Neural cell (in vitro differentiated cells): ENCODE data around the gene CAPN5. TPM values are rescaled to one million over a fixed set of nuclear protein-coding genes. Genes with fewer than 3 reads are reported as not detected.

Experiments
- H2AFZ ChIP-seq: fragments of 200-600, 300-800 bp; sonication (generic), shearing (Covaris generic); 2 replicates; pipeline ENCODE4 v1.6.0; 2014; ENCODE audit warnings: low read depth, mild to moderate bottlenecking, antibody characterized with exemption, low read length, moderate library complexity
- H3F3A ChIP-seq: fragments of 200-600 bp; shearing (Covaris generic); 2 replicates; pipeline ENCODE4 v1.6.1; 2016; ENCODE audit warnings: mild to moderate bottlenecking, moderate library complexity, mixed read lengths, antibody characterized with exemption, low read length; ENCODE audit not compliant: insufficient read depth, poor library complexity, severe bottlenecking
- H3K27ac ChIP-seq: fragments of 200-600, 300-800 bp; sonication (generic), shearing (Covaris generic); 2 replicates; pipeline ENCODE4 v1.5.1; 2014; ENCODE audit warnings: mild to moderate bottlenecking, low read length, moderate library complexity
- H3K27me3 ChIP-seq: fragments of 300-800, 200-600 bp; sonication (generic), shearing (Covaris generic); 2 replicates; pipeline ENCODE4 v1.6.0; 2014; ENCODE audit warnings: mild to moderate bottlenecking, low read depth, low read length, moderate library complexity; ENCODE audit not compliant: insufficient read depth
- H3K36me3 ChIP-seq: fragments of 300-800, 200-600 bp; sonication (generic), shearing (Covaris generic); 2 replicates; pipeline ENCODE4 v1.5.1; 2014; ENCODE audit warnings: mild to moderate bottlenecking, antibody characterized with exemption, low read length, moderate library complexity; ENCODE audit not compliant: insufficient read depth
- H3K4me2 ChIP-seq: fragments of 300-800, 200-600 bp; sonication (generic), shearing (Covaris generic); 2 replicates; pipeline ENCODE4 v1.6.0; 2014; ENCODE audit warnings: mild to moderate bottlenecking, low read length
- H3K4me3 ChIP-seq: fragments of 300-800, 200-600 bp; sonication (generic), shearing (Covaris generic); 2 replicates; pipeline ENCODE4 v1.5.1; 2014; ENCODE audit warnings: mild to moderate bottlenecking, low read length, moderate library complexity
- H3K79me2 ChIP-seq: fragments of 200-600 bp; shearing (Covaris generic); replicated peaks from 2 replicates; pipeline ENCODE4 v1.6.0; 2014; ENCODE audit warnings: mild to moderate bottlenecking, low read length, moderate library complexity; ENCODE audit not compliant: insufficient read depth
- H3K9ac ChIP-seq: fragments of 300-800, 200-600 bp; sonication (generic), shearing (Covaris generic); 2 replicates; pipeline ENCODE4 v1.6.1; 2016; ENCODE audit warnings: mild to moderate bottlenecking, low read length, mixed read lengths
- H3K9me2 ChIP-seq: fragments of 200-600 bp; shearing (Covaris generic); 2 replicates; pipeline ENCODE4 v1.6.1; 2016; ENCODE audit warnings: mild to moderate bottlenecking, low read length, mixed read lengths; ENCODE audit not compliant: insufficient read depth
- H3K9me3 ChIP-seq: fragments of 200-600, 300-800 bp; sonication (generic), shearing (Covaris generic); 2 replicates; pipeline ENCODE4 v1.6.1; 2016; ENCODE audit warnings: mild to moderate bottlenecking, mixed run types, low read length, moderate library complexity, mixed read lengths
- H4K20me1 ChIP-seq: fragments of 200-600 bp; shearing (Covaris generic); 2 replicates; pipeline ENCODE4 v1.6.1; 2016; ENCODE audit warnings: mild to moderate bottlenecking, mixed run types; ENCODE audit not compliant: insufficient read depth
- EP300 ChIP-seq: fragments of 450-650 bp; conservative IDR thresholded peaks from 2 replicates; pipeline ENCODE4 v1.6.1; 2014; ENCODE audit warnings: antibody characterized with exemption, mild to moderate bottlenecking, moderate library complexity; ENCODE audit not compliant: poor library complexity, severe bottlenecking
- EZH2 ChIP-seq: fragments of 200-600, 300-800 bp; shearing (Covaris generic), sonication (generic); IDR thresholded peaks from 2 replicates; pipeline ENCODE4 v1.6.1; 2014; ENCODE audit warnings: antibody characterized with exemption, low read length, borderline replicate concordance, mild to moderate bottlenecking; ENCODE audit not compliant: insufficient read depth, poor library complexity, severe bottlenecking
- MXI1 ChIP-seq: fragments of 450-650 bp; conservative IDR thresholded peaks from 2 replicates; pipeline ENCODE4 v1.6.1; 2014; ENCODE audit warnings: antibody characterized with exemption, mild to moderate bottlenecking; ENCODE audit not compliant: poor library complexity, severe bottlenecking
- POLR2AphosphoS5 ChIP-seq: IDR thresholded peaks from 2 replicates; pipeline ENCODE4 v1.6.1; 2012
- RAD21 ChIP-seq: fragments of 450-650 bp; conservative IDR thresholded peaks from 2 replicates; pipeline ENCODE4 v1.6.1; 2014; ENCODE audit warnings: antibody characterized with exemption, mild to moderate bottlenecking, moderate library complexity
- REST ChIP-seq: IDR thresholded peaks from 2 replicates; pipeline ENCODE4 v1.6.1; 2012; ENCODE audit warnings: borderline replicate concordance
- SMC3 ChIP-seq: fragments of 450-650 bp; conservative IDR thresholded peaks from 2 replicates; pipeline ENCODE4 v1.6.1; 2014; ENCODE audit warnings: antibody characterized with exemption, mild to moderate bottlenecking, moderate library complexity; ENCODE audit not compliant: poor library complexity
- TAF1 ChIP-seq: IDR thresholded peaks from 2 replicates; pipeline ENCODE4 v1.6.1; 2012; ENCODE audit warnings: low read depth
- polyA plus RNA-seq: library from polyadenylated mRNA; depleted of rRNA; stranded (reverse); fragments of >200 nt; gene quantifications from 2 replicates; pipeline ENCODE4 v1.2.3, GENCODE V29; 2014
- TF ChIP-seq, protein P1 (sequence below): fragments of 450-650 bp; IDR thresholded peaks from 2 replicates; pipeline ENCODE4 v1.5.1; 2014; ENCODE audit warnings: antibody characterized with exemption, mild to moderate bottlenecking, moderate library complexity; ENCODE audit not compliant: poor library complexity, severe bottlenecking

Gene CAPN5
- polyA plus RNA-seq, 1 donor from 2014 or later: 20.5 TPM

DNA sequence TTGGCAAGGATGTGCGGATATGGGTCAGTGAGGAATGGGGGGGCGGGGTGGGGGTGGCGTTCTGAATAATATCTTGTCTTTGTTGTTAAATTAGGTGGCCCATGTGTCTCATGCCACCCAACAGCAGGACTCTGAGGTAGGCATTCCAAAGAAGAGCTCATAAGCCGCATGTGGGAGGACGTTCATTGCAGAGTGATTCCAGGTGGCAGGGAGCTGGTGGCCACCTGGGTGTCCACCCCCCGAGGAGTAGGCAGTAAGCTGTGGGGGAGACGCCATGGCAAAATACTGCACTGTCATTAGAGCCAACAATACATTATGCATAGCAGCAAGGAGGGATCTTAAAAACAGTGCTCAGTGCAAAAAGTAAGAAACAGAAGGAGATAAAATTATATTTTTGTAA is 14.3 kb upstream of the CAPN5 start:
- H3K27ac ChIP-seq: no peak overlapping the region
- TF ChIP-seq SMC3: no peak
- no peaks in the 10 kb centered on the region for H3K79me2 ChIP-seq
- no peaks in the 10 kb centered on the region for H3K9me2 ChIP-seq
- no peaks in the 10 kb centered on the region for H3K36me3 ChIP-seq
- H3K9ac ChIP-seq: no peak overlapping the region
- no peaks in the 10 kb centered on the region for H3K9me3 ChIP-seq
- no peak overlapping the region for H2AFZ ChIP-seq
- no peaks in the 10 kb centered on the region for H3K27me3 ChIP-seq
- no peaks in the 10 kb centered on the region for H3F3A ChIP-seq
- H3K4me3 ChIP-seq: no peak overlapping the region
- no peak overlapping the region for H3K4me2 ChIP-seq
- no peaks in the 10 kb centered on the region for H4K20me1 ChIP-seq

DNA sequence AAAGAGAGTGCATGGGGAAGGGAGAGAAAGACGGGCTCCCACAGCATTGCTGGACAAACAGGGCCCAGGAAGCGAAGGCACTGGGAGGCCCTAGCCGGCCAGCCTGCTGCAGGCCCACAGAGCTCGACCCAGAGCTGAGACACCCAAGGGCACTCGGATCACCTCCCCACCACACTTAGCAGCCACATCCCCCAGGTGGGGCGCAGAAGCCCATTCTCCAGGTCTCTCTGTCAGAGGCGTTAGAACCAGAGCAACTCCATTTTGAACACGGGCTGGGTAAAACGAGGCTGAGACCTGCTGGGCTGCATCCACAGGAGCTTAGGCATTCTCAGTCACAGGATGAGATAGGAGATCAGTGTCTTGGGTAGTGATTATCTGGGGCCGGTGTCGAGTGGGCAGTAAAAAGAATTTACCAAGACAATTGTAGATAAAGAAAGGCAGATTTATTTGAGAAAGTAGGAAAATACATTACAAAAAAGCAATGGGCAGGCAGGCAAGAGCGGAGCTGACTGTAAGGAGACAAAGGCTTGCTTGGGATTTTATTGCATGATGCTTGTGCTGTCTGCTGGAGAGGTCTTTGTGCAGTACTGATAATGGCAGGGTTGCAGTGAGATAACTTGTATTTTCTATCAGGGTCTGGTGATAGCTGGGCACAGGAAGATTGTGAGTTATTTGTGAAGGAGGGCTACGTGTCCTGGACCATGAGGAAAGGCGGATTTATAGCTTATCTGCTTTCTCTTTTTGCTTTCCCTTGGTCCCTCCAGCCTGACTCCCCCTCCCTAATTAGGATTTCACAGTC is 13.4 kb upstream of the CAPN5 start:
- Histone ChIP-seq H3K36me3 (no peaks in the 10 kb centered on the region), H2AFZ (no peak overlapping the region), H3K4me2 (no peak overlapping the region), H3F3A (no peaks in the 10 kb centered on the region), H3K27ac (no peak overlapping the region), H3K79me2 (no peaks in the 10 kb centered on the region), H3K9me3 (no peaks in the 10 kb centered on the region), H3K4me3 (no peak overlapping the region), H3K9ac (no peak overlapping the region), H3K9me2 (no peaks in the 10 kb centered on the region), H4K20me1 (no peaks in the 10 kb centered on the region), H3K27me3 (no peaks in the 10 kb centered on the region)
- TF ChIP-seq RAD21 (no peak), TAF1 (no peak), POLR2AphosphoS5 (no peak), MXI1 (no peak), EP300 (no peak), SMC3 (no peak), EZH2 (no peak), REST (no peak)
- TF ChIP-seq, protein P1, sequence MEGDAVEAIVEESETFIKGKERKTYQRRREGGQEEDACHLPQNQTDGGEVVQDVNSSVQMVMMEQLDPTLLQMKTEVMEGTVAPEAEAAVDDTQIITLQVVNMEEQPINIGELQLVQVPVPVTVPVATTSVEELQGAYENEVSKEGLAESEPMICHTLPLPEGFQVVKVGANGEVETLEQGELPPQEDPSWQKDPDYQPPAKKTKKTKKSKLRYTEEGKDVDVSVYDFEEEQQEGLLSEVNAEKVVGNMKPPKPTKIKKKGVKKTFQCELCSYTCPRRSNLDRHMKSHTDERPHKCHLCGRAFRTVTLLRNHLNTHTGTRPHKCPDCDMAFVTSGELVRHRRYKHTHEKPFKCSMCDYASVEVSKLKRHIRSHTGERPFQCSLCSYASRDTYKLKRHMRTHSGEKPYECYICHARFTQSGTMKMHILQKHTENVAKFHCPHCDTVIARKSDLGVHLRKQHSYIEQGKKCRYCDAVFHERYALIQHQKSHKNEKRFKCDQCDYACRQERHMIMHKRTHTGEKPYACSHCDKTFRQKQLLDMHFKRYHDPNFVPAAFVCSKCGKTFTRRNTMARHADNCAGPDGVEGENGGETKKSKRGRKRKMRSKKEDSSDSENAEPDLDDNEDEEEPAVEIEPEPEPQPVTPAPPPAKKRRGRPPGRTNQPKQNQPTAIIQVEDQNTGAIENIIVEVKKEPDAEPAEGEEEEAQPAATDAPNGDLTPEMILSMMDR: no peak
